HepG2 (cell line): ENCODE data around the gene NCAM2. TPM values are rescaled to one million over a fixed set of nuclear protein-coding genes. Genes with fewer than 3 reads are reported as not detected.

Experiments
- ATAC-seq: fragments of 200-7000 bp; cut with Tn5 transposase; 3 replicates; pipeline ENCODE4 v1.9.1; 2020; ENCODE audit warnings: mild to moderate bottlenecking, moderate library complexity
- BruUV-seq: library from RNA; stranded (reverse); fragments of 400-500 nt; replicated peaks from 2 replicates; lab custom pipeline; 2021; lab: Mats Ljungman, UMichigan
- CTCF ChIA-PET: fragments of 300-600 bp; formaldehyde crosslinking; extraction: SDS; loops from one replicate; lab custom pipeline; 2021; ENCODE audit warnings: low total read pairs, inconsistent platforms, low intra/inter-chr PET ratio; lab: Yijun Ruan, JAX
- POLR2A ChIA-PET: fragments of 350-600 bp; sonication (Branson Sonifier 250); formaldehyde crosslinking; loops from one replicate; lab custom pipeline; 2020; ENCODE audit warnings: antibody characterized with exemption, inconsistent platforms; lab: Yijun Ruan, JAX
- DNase-seq: peaks from one replicate; pipeline ENCODE4 v3.0.0-alpha.2; 2015; ENCODE audit warnings: low spot score
- FAIRE-seq: peaks from 3 replicates; lab custom pipeline; 2011; peaks lifted over from hg19 to GRCh38; lab: Jason Lieb, UNC
- H2AFZ ChIP-seq: one replicate; pipeline ENCODE4 v1.6.1; 2011; ENCODE audit warnings: low read length, inconsistent platforms
- H3K27ac ChIP-seq: fragments of 300-600 bp; 3 replicates; pipeline ENCODE4 v1.8.0; 2011; ENCODE audit warnings: mixed run types, mild to moderate bottlenecking, mixed read lengths, low read length, inconsistent platforms; ENCODE audit not compliant: insufficient read depth; ENCODE audit errors: extremely low read length
- H3K27me3 ChIP-seq, 2 experiments: fragments of 200-600 bp in 1 of 2; 2 replicates in 1 of 2; 3 replicates in 1 of 2; pipeline versions ENCODE4 v1.6.0 to v1.8.0; 2011; ENCODE audit warnings: low read length in 2 of 2, mild to moderate bottlenecking in 2 of 2, moderate library complexity in 2 of 2, inconsistent platforms in 1 of 2; ENCODE audit not compliant: insufficient read depth in 2 of 2, control insufficient read depth in 1 of 2
- H3K36me3 ChIP-seq, 2 experiments: fragments of 200-600 bp in 1 of 2; replicated peaks in 1 of 2; 2 replicates in 1 of 2; 3 replicates in 1 of 2; pipeline versions ENCODE4 v1.5.1 to v1.8.0; 2011; ENCODE audit warnings: low read length in 2 of 2, inconsistent platforms in 1 of 2; ENCODE audit not compliant: insufficient read depth in 2 of 2, control insufficient read depth in 1 of 2
- H3K4me1 ChIP-seq: 2 replicates; pipeline ENCODE4 v1.5.1; 2012; ENCODE audit warnings: low read length, inconsistent platforms; ENCODE audit not compliant: insufficient read depth
- H3K4me2 ChIP-seq: 2 replicates; pipeline ENCODE4 v1.6.0; 2011; ENCODE audit warnings: low read depth, low read length, inconsistent platforms
- H3K4me3 ChIP-seq, 3 experiments: fragments of 200-600 bp in 1 of 3; sonication (generic), shearing (Covaris generic) in 1 of 3; replicated peaks in 1 of 3; 2 replicates each; pipeline ENCODE4 v1.5.1; 2011 to 2016; ENCODE audit warnings: low read length in 3 of 3, inconsistent platforms in 2 of 3, low read depth in 2 of 3, mild to moderate bottlenecking in 2 of 3, control low read depth in 1 of 3, mixed read lengths in 1 of 3; ENCODE audit not compliant: insufficient read depth in 1 of 3
- H3K79me2 ChIP-seq: one replicate; pipeline ENCODE4 v1.6.1; 2011; ENCODE audit warnings: low read length, inconsistent platforms; ENCODE audit not compliant: insufficient read depth
- H3K9ac ChIP-seq: 2 replicates; pipeline ENCODE4 v1.6.0; 2011; ENCODE audit warnings: mild to moderate bottlenecking, low read depth, low read length, inconsistent platforms; ENCODE audit not compliant: insufficient read depth
- H3K9me3 ChIP-seq: 2 replicates; pipeline ENCODE4 v1.5.1; 2012; ENCODE audit warnings: mild to moderate bottlenecking, low read length
- H4K20me1 ChIP-seq: 2 replicates; pipeline ENCODE4 v1.6.0; 2011; ENCODE audit warnings: inconsistent platforms, mild to moderate bottlenecking, low read length, moderate library complexity; ENCODE audit not compliant: insufficient read depth
- ASH2L ChIP-seq: fragments of 300-600, 200-600 bp; sonication (generic); IDR thresholded peaks from 2 replicates; pipeline ENCODE4 v1.7.0; 2017; ENCODE audit warnings: low read depth, mild to moderate bottlenecking, moderate library complexity, mixed read lengths, low read length; ENCODE audit not compliant: insufficient read length
- HES4 ChIP-seq: sonication (generic); formaldehyde crosslinking; IDR thresholded peaks from 2 replicates; pipeline ENCODE4 v1.9.0; 2021; ENCODE audit warnings: mild to moderate bottlenecking, missing genetic modification reagents, borderline replicate concordance
- MIER3 ChIP-seq: IDR thresholded peaks from 2 replicates; pipeline ENCODE4 v1.6.1; 2016; ENCODE audit warnings: missing compliant biosample characterization, borderline replicate concordance
- PCBP2 ChIP-seq: fragments of 200-400 bp; formaldehyde crosslinking; optimal IDR thresholded peaks from 2 replicates; pipeline ENCODE3; 2018; ENCODE audit warnings: low read length, low read depth; ENCODE audit not compliant: poor library complexity, severe bottlenecking
- PTBP1 ChIP-seq: fragments of 200-400 bp; formaldehyde crosslinking; IDR thresholded peaks from 2 replicates; pipeline ENCODE4 v1.6.1; 2018; ENCODE audit warnings: low read length, low read depth; ENCODE audit not compliant: poor library complexity, severe bottlenecking
- SOX5 ChIP-seq: IDR thresholded peaks from 2 replicates; pipeline ENCODE4 v1.6.1; 2016; ENCODE audit warnings: borderline replicate concordance
- SYNCRIP ChIP-seq: fragments of 200-400 bp; formaldehyde crosslinking; IDR thresholded peaks from 2 replicates; pipeline ENCODE4 v1.6.1; 2018; ENCODE audit warnings: mild to moderate bottlenecking, low read depth, low read length; ENCODE audit not compliant: insufficient read depth
- ZNF460 ChIP-seq: sonication (generic); formaldehyde crosslinking; IDR thresholded peaks from 2 replicates; pipeline ENCODE4 v1.5.1; 2020; ENCODE audit warnings: missing genetic modification reagents, mild to moderate bottlenecking, borderline replicate concordance
- ZNF878 ChIP-seq: sonication (generic); formaldehyde crosslinking; IDR thresholded peaks from 2 replicates; pipeline ENCODE4 v1.8.1; 2023; ENCODE audit warnings: mild to moderate bottlenecking, missing genetic modification reagents, moderate library complexity
- WGBS: methylation state at CpG from one replicate; pipeline ENCODE4 v1.1.6; 2017; ENCODE audit warnings: low lambda C conversion rate; 5-methylcytosine and 5-hydroxymethylcytosine counted together
- in situ Hi-C: cut with HindIII; loops from 2 replicates; pipeline ENCODE4 v1.10.0; 2017; ENCODE audit warnings: low pct_unique_long_range_greater_than_20kb; ENCODE audit not compliant: extremely low pct_ligation_motif_present
- intact Hi-C: fragments of 100-400 bp; cut with micrococcal nuclease; formaldehyde crosslinking; loops from one replicate; pipeline ENCODE4 v1.10.0; 2022; ENCODE audit not compliant: unreplicated experiment
- polyA plus RNA-seq, 8 experiments: library from polyadenylated mRNA; depleted of rRNA in 3 of 8; stranded (reverse) in 7 of 8; unstranded in 1 of 8; fragments of >200 nt; fragmentation: Illumina TruSeq in 4 of 8; extraction: Trizol in 4 of 8; gene quantifications; 2 replicates each; pipeline versions ENCODE4 v1.2.1 to v1.2.3, GENCODE V29; 2011 to 2016; ENCODE audit warnings: low read depth in 4 of 8, missing spikeins in 1 of 8, mixed read lengths in 1 of 8; ENCODE audit not compliant: insufficient read depth in 1 of 8
- total RNA-seq, 5 experiments: library from RNA; depleted of rRNA; stranded (reverse); fragments of >200 nt; fragmentation: Illumina TruSeq; extraction: Trizol; gene quantifications; 2 replicates each; pipeline ENCODE4 v1.2.3, GENCODE V29; 2016; ENCODE audit warnings: low read depth in 1 of 5
- TF ChIP-seq, protein P1 (sequence below): sonication (generic); formaldehyde crosslinking; IDR thresholded peaks from 2 replicates; pipeline ENCODE4 v1.4.0; 2020; ENCODE audit warnings: missing genetic modification reagents, borderline replicate concordance
- TF ChIP-seq, protein P2 (sequence below): IDR thresholded peaks from 2 replicates; pipeline ENCODE4 v1.6.1; 2012; ENCODE audit warnings: low read depth, low read length, improper control_type of control experiment
- TF ChIP-seq, protein P3 (sequence below): sonication (generic); formaldehyde crosslinking; IDR thresholded peaks from 2 replicates; pipeline ENCODE4 v1.8.0; 2022; ENCODE audit warnings: mild to moderate bottlenecking, missing genetic modification reagents, moderate library complexity
- TF ChIP-seq, protein P4 (sequence below): sonication (generic); formaldehyde crosslinking; IDR thresholded peaks from 2 replicates; pipeline ENCODE4 v1.5.0; 2020; ENCODE audit warnings: missing genetic modification reagents

Gene NCAM2
- total and polyA plus RNA-seq, 2 of the 13 experiments (the other 11 are each of a cell fraction or from before 2014, with no cell fraction given), result not detected

DNA sequence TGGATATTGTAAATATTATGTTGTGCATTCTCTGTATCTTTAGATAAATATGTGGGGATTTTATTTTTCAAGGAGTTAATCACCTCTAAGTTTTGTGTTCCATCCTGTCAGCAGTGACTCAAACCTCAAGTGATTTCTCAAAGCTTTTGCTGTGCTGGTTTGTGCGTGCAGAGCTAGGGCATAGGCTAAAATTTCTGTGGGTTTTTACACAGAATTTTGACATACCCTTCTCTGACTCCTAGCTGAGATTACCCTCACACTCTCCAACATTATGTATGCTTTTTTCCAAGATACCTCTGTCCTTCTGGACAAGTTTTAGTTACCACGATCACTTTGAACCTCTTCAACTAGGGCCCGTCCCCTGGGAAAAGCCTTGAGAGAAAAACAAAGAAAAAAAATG, 384.9 kb downstream of the NCAM2 start (continued):
- TF ChIP-seq, protein P1, sequence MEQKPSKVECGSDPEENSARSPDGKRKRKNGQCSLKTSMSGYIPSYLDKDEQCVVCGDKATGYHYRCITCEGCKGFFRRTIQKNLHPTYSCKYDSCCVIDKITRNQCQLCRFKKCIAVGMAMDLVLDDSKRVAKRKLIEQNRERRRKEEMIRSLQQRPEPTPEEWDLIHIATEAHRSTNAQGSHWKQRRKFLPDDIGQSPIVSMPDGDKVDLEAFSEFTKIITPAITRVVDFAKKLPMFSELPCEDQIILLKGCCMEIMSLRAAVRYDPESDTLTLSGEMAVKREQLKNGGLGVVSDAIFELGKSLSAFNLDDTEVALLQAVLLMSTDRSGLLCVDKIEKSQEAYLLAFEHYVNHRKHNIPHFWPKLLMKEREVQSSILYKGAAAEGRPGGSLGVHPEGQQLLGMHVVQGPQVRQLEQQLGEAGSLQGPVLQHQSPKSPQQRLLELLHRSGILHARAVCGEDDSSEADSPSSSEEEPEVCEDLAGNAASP (CRISPR knock-in tag), result no peak
- TF ChIP-seq SYNCRIP (no peak), PTBP1 (no peak), ASH2L (no peak)

DNA sequence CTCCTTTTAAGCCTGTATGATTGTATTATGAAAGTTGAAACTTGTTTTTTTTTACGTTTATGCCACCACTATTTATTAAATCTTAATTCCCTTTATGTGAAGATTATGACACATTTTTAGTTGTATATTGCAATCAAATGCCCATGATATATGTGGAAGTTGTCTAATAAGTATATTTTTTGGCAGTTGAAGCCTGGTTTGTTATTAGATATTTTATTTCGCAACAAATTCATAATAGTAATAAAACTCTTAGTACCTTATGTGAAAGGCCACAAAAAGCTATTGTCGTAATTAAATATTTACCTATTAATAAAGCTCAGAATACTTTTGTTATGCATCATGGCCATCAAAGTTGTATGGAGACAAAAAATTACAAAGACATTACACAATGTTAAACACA, 386.8 kb downstream of the NCAM2 start:
- Histone ChIP-seq H3K27ac (no peak overlapping the region), H3K4me1 (no peaks in the 10 kb centered on the region), H3K79me2 (no peaks in the 10 kb centered on the region), H3K27me3 (no peaks in the 10 kb centered on the region), H3K9ac (no peak overlapping the region), H3K9me3 (peaks cover 79% of the 10 kb centered on the region), H4K20me1 (no peaks in the 10 kb centered on the region), H3K4me2 (no peak overlapping the region), H3K4me3 (no peak overlapping the region), H2AFZ (no peak overlapping the region), H3K36me3 (no peaks in the 10 kb centered on the region)
- CTCF ChIA-PET, result no interaction called here
- BruUV-seq, result no TSS peak
- intact Hi-C loops, result no loop called here
- 2% methylated on average over 3 of the region's 3 CpGs for WGBS
- in situ Hi-C loops, result no loop called here
- TF ChIP-seq ZNF878 (CRISPR knock-in tag) (no peak), SOX5 (CRISPR knock-in tag) (no peak), HES4 (no peak), PCBP2 (no peak), MIER3 (CRISPR knock-in tag) (no peak), ZNF460 (CRISPR knock-in tag) (no peak)
- TF ChIP-seq, protein P2, sequence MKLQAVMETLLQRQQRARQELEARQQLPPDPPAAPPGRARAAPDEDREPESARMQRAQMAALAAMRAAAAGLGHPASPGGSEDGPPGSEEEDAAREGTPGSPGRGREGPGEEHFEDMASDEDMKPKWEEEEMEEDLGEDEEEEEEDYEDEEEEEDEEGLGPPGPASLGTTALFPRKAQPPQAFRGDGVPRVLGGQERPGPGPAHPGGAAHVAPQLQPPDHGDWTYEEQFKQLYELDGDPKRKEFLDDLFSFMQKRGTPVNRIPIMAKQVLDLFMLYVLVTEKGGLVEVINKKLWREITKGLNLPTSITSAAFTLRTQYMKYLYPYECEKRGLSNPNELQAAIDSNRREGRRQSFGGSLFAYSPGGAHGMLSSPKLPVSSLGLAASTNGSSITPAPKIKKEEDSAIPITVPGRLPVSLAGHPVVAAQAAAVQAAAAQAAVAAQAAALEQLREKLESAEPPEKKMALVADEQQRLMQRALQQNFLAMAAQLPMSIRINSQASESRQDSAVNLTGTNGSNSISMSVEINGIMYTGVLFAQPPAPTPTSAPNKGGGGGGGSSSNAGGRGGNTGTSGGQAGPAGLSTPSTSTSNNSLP, result no peak
- TF ChIP-seq, protein P3, sequence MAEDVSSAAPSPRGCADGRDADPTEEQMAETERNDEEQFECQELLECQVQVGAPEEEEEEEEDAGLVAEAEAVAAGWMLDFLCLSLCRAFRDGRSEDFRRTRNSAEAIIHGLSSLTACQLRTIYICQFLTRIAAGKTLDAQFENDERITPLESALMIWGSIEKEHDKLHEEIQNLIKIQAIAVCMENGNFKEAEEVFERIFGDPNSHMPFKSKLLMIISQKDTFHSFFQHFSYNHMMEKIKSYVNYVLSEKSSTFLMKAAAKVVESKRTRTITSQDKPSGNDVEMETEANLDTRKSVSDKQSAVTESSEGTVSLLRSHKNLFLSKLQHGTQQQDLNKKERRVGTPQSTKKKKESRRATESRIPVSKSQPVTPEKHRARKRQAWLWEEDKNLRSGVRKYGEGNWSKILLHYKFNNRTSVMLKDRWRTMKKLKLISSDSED (CRISPR knock-in tag), result no peak
- TF ChIP-seq, protein P4, sequence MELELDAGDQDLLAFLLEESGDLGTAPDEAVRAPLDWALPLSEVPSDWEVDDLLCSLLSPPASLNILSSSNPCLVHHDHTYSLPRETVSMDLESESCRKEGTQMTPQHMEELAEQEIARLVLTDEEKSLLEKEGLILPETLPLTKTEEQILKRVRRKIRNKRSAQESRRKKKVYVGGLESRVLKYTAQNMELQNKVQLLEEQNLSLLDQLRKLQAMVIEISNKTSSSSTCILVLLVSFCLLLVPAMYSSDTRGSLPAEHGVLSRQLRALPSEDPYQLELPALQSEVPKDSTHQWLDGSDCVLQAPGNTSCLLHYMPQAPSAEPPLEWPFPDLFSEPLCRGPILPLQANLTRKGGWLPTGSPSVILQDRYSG (CRISPR knock-in tag), result no peak
- DNase-seq (no peak), FAIRE-seq (no peak), ATAC-seq (no peak)
- POLR2A ChIA-PET, result no interaction called here
